HG02678 (cell line): ENCODE results near the gene FEV.

Experiments
- ATAC-seq: cut with Tn5 transposase; IDR thresholded peaks from one replicate; pipeline ENCODE4 v1.9.1; 2021; ENCODE audit warnings: mild to moderate bottlenecking, moderate library complexity; ENCODE audit not compliant: unreplicated experiment

The FEV gene

DNA sequence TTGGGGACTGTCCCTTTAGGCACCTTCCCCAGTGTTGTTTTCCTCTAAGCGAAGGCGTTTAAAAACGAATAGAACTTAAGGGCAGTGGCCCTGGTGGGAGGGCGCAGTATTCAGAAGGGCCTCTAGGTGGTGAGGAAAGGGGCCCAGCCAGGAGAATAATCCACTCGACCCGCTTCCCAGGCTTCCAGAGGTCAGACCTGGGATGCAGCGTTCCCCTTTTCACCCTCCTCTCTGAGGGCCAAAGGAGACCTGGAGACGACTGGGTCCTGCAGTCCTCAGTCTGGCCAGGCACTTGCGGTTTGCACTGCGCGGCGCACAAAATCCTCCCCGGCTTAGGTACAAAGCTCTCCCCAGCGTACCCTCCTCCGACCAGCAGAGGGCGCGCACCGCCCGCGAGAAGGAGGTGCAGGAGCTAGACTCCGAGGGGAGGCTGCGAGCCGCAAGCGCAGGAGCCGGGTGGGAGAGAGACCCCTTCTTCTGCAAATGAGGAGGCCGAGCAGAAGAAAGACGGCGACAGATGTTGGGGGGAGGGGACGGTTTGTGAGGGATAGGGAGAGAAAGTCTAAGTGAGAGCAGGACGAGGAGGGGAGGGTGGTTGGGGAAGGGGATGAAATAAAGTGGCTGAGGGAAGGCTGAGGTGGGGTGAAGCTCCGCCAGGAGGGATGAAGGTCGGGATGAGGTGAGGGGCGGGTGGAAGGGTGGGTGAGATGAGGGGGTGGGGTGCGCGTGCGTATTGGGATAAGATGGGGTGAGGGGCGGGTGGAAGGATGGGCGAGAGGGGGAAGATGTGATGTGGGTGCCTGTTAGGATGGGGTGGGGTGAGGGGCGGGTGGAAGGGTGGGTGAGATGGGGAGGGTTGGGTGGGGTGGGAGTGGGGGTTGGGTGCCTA is 4.9 kb downstream of the FEV start:
- ATAC-seq, result peak; percentile 93

DNA sequence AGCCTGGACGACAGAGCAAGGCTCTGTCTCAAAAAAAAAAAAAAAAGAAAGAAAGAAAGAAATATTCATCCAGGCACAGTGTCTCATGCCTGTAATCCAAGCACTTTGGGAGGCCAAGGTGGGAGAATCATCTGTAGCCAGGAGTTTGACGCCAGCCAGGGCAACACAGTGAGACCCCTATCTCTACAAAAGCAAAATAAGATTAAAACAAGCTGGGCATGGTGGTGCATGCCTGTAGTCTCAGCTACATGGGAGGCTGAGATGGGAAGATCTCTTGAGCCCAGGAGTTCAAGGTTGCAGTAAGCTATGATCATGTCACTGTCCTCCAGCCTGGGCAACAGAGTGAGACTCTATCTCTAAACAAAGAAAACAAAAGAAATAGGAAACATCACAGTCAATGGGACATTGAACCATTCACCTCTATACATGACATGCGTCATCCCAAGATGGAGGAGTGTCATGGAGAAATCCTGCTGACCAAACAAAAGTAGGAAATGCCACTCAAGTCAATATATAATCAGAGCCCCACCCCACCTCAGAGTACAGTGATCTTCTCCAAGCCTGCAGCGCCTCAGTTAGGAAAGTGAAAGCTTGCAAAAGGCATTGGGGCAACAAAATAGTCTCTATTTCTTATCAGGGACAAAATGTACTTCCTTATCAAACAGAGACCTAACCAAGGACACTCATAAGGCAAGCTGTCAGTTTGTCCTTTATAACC is 9.8 kb downstream of the FEV start:
- ATAC-seq, result no peak

DNA sequence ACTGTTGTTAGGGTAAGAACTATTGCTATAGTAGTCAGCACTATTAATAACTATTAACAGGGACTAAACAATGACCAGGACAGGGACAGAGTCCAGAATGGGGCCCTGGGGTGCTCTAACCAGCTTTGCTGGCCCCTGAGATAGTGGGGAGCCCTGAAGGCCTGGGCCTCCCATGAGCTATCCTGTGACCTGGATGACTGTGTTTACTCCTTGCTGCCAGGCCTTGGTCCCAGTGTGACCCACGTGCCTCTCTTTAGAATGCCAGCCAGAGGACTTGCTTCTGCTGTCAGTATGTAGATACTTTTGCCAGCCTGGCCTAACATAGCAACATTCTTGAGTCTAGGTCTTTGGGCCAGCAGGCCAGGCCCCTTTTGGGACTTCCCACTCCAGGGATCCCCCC is 14.1 kb downstream of the FEV start:
- no peak for ATAC-seq

DNA sequence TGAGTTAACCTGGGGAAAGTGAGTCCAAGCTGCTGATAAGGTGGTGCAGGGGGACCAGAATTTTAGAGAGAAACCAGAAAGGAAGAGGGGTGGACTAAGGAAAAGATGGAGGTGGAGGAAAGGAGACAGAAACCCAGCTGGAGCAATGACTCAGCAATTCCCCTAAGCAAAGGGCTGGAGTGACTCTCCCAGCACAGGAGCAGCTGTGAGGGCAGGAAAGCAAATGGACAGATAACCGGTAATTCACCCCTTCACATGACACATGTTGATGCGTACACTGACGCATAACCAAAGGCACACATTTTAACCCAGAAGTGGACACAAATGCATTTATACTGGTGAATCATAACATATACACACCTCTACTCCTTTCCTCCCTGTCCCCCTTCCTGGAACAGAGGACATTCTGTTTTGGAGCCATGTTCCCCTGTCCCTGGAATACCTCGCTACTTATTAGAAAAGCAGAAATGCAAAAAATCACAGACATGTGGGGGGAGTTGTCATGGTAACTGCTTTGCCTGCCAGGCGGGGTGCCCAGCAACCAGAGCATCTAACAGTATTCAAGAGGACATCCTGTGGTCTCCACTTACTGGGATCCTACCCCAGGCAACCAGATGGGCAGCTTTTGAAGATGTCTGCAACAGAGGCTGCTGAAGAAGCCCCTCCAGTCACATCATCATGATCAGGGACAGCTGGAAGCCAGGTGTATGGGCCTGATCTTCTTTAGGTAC is 20.8 kb downstream of the FEV start:
- no peak for ATAC-seq

GRCh38 chr2:218963601-218964000 is 21.4 kb downstream of the FEV start:
- ATAC-seq, result no peak

GRCh38 chr2:218962859-218963492 is 22.0 kb downstream of the FEV start:
- ATAC-seq, result no peak

DNA sequence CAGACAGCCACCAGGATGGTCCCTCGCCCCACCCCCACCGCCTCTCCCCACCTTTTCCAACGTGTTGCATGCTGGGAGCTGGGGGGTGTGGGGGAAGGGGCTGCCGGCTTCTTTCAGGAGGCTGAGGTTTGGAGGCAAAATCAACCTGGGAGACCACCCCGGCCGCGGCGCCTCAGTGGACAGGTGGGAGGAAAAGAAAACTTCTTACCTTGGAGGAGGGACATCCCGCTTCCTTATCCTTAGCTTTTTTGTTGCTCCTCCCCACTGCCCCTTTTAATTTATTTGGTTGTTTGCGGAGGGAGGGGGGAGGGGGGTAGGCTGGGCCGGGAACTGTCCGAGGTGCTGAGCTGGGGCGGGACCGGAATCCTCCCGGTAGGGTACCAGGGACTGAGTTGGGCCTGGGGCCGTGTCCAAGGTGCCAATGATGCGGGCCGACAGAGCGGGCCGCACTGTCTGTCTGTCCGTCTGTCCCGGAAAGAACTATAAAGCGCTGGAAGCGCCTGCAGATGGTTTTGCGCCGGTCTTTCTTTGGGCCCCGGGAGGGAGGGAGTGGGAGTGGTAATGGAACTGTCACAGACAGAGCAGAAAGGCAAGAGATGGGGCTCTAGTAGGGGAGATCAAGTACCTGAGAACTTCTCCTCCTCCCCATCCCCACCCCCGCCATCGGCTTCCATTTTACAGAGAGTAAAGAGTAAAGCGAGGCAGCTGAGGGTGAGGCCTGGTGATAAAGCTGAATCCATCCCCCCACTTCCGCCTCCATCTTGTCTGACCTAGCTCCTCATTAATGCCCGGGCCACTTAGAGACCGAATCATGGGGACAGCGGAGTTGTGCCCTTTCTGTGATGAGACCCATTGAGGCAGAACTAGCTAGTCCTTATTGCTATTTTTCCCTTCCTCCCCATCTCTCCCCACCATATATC is 23.1 kb downstream of the FEV start:
- no peak for ATAC-seq

DNA sequence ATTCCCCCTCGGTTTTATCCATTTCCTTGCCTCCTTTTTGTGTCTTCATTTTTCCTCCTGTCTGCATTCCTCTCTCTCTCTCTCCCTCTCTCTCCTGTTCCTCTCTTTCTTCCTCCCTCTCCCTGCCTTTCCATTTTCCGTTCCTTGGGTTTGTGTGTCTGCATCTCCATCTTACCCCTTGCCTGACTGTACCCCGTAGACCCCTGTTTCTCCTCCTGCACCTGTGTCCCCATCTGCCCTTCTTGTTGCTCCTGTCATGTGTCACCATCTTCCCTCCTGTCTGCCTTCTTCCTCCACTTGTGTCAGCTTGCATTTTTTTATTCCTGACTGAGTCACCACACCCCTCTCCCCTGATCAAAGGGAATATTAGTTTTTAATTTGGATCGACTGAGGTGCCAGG is 23.8 kb downstream of the FEV start:
- ATAC-seq, result no peak

- no peak for ATAC-seq
Observed at GRCh38 chr2:218960309-218961165, 24.4 kb downstream of the FEV start.

DNA sequence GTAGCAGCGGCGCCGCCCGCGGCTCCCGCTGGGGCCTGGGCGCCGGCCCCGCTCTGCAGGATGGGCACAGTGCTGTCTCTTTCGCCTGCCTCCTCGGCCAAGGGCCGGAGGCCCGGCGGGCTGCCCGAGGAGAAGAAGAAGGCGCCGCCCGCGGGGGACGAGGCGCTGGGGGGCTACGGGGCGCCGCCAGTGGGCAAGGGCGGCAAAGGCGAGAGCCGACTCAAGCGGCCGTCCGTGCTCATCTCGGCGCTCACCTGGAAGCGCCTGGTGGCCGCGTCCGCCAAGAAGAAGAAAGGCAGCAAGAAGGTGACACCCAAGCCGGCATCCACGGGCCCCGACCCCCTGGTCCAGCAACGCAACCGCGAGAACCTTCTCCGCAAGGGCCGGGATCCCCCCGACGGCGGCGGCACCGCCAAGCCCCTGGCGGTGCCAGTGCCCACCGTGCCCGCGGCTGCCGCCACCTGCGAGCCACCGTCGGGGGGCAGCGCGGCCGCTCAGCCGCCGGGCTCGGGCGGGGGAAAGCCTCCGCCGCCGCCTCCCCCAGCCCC is 25.1 kb downstream of the FEV start:
- ATAC-seq, result no peak

GRCh38 chr2:218959141-218959731 is 25.7 kb downstream of the FEV start, which contains the start of gene CDK5R2:
Gene CDK5R2, plus strand, starts transcription at chr2:218959666. Its CDS starts 155 bp downstream, at chr2:218959821.
- peak; percentile 96 for ATAC-seq

DNA sequence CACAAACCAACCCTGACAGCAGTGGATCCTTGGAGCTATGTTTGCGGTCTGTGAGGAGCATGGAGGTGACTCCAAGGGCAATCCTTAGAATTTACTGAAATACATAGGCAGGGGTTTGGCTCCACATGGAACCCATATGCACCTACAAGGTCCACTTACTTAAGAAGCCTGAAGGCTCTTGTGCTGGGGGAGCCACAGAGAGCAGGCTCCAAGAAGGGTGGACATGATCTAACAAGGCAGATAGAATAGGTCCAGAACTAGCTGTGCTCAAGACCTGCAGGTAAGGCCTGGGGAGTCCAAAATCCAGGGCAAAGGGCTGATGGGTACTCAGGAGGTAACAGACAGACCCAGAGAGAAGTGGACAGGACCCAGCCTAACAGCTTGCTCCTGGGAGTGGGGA is 26.7 kb downstream of the FEV start:
- no peak for ATAC-seq

- ATAC-seq, result no peak
Observed at GRCh38 chr2:218957671-218958070, 27.3 kb downstream of the FEV start.

GRCh38 chr2:218956039-218956438 is 28.9 kb downstream of the FEV start:
- no peak for ATAC-seq

DNA sequence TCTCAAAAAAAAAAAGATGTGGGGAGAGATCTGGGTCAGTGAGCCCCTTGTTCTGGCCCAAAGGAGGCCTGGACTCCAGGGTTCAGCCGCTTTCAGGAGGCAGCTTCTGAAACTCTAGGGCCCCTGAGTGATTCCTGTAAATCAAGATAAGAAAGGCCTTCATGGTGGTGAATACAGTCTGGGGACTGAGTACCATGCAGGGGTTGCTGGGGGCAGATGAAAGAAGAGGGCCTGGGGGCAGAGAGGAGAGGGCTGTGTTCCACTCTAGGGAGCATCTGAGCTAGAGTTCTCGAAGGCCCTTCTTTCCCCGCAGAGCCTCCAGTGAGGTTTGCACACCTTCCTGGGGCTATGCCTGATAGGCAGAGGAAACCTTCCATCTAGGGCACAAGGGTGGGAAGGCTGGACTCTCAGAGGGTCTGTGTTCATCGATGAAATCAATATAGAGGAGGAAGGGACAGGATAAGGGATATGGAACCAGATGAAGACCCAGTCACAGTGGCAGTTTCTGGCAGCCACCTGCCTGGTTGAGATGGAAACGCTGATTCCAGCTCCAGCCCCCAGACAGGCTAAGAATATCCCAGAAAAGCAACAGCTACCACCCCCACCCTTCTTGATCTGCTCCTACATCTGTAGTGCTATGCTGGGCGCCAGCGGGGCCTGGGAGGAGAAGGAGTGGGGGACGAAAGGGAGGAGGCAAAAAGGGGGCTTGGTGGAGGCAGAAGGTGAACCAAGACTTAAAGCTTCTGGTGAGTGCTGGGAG is 30.3 kb downstream of the FEV start:
- ATAC-seq, result no peak

GRCh38 chr2:218953366-218953954 is 31.5 kb downstream of the FEV start:
- no peak for ATAC-seq

DNA sequence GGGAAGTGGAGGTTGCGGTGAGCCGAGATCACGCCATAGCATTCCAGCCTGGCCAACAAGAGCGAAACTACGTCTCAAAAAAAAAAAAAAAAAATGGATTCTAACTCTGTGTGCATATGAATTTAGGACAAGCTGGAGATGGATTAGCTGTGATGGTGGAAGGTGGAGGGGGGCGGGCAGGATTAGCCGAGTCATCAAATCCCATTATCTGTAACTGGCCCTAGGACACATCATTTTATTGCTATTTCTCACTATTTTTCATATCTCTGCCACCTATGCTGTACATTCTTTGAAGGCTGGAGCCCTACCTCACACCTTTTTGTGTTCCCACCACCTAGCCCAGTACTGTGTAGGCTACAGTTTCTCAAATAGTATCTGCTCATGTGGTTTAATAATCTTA is 32.8 kb downstream of the FEV start:
- no peak for ATAC-seq
